AG08396 (cell line): ENCODE results near the gene ADK.
"Not testable (repeated sequence)": the region's sequence is repeated elsewhere in the genome, so short reads cannot be mapped to it uniquely, and the experiment has no call there.

Experiments used
- DNase-seq: peaks from one replicate; pipeline ENCODE4 v3.0.0; 2012; ENCODE audit warnings: low spot score, mixed read lengths

ADK gene

GRCh38 chr10:74150990-74151878 is at the start of gene ADK:
Gene ADK, plus strand, starts transcription at chr10:74151221. Its CDS starts 58 bp downstream, at chr10:74151279.
- peak; percentile 98 for DNase-seq

GRCh38 chr10:74103560-74104258 is 47.3 kb upstream of the ADK start:
- DNase-seq = peak; percentile 14

GRCh38 chr10:74104480-74104879 is 46.5 kb upstream of the ADK start:
- no peak for DNase-seq

- DNase-seq = no peak
Observed at GRCh38 chr10:74104996-74105395, 46.0 kb upstream of the ADK start.

- DNase-seq = no peak
Observed at GRCh38 chr10:74107391-74107790, 43.6 kb upstream of the ADK start.

GRCh38 chr10:74109452-74109851 is 41.6 kb upstream of the ADK start:
- no peak for DNase-seq

GRCh38 chr10:74110120-74110519 is 40.9 kb upstream of the ADK start:
- no peak for DNase-seq

GRCh38 chr10:74111799-74112198 is 39.2 kb upstream of the ADK start:
- no peak for DNase-seq

GRCh38 chr10:74113546-74113945 is 37.5 kb upstream of the ADK start:
- no peak for DNase-seq

- no peak for DNase-seq
Observed at GRCh38 chr10:74114041-74114448, 37.0 kb upstream of the ADK start.

GRCh38 chr10:74117738-74118137 is 33.3 kb upstream of the ADK start:
- no peak for DNase-seq

- DNase-seq = peak; percentile 12
Observed at GRCh38 chr10:74118804-74119203, 32.2 kb upstream of the ADK start.

GRCh38 chr10:74120911-74121310 is 30.1 kb upstream of the ADK start:
- no peak for DNase-seq

- no peak for DNase-seq
Observed at GRCh38 chr10:74121368-74121767, 29.7 kb upstream of the ADK start.

GRCh38 chr10:74122060-74122459 is 29.0 kb upstream of the ADK start:
- no peak for DNase-seq

- no peak for DNase-seq
Observed at GRCh38 chr10:74123081-74123480, 27.9 kb upstream of the ADK start.

- DNase-seq = no peak
Observed at GRCh38 chr10:74133923-74134820, 16.8 kb upstream of the ADK start.

GRCh38 chr10:74135452-74135851 is 15.6 kb upstream of the ADK start:
- no peak for DNase-seq

GRCh38 chr10:74137992-74138391 is 13.0 kb upstream of the ADK start:
- no peak for DNase-seq

GRCh38 chr10:74138596-74138995 is 12.4 kb upstream of the ADK start:
- not testable (repeated sequence) for DNase-seq

- DNase-seq = no peak
Observed at GRCh38 chr10:74139981-74140380, 11.0 kb upstream of the ADK start.

- no peak for DNase-seq
Observed at GRCh38 chr10:74140553-74140952, 10.5 kb upstream of the ADK start.
